AG08395 (cell line): ENCODE results near the gene DDX39B.
A peak's percentile ranks its signal among the peaks of the same experiment; 100 is the strongest.
"Not testable (repeated sequence)": the region's sequence is repeated elsewhere in the genome, so short reads cannot be mapped to it uniquely, and the experiment has no call there.

Experiments used
- DNase-seq: peaks from one replicate; pipeline ENCODE4 v3.0.0; 2012; ENCODE audit warnings: mixed read lengths, low spot score

Gene DDX39B

GRCh38 chr6:31541658-31542521, at the start of gene DDX39B:
Gene DDX39B, minus strand, starts transcription at chr6:31542003. Its CDS starts 1,471 bp downstream, at chr6:31540532.
- peak; percentile 97 for DNase-seq

GRCh38 chr6:31590691-31591090, 48.9 kb upstream of the DDX39B start:
- DNase-seq: not testable (repeated sequence)

- no peak for DNase-seq
These were observed 47.3 kb upstream of the DDX39B start for GRCh38 chr6:31588871-31589650.

GRCh38 chr6:31587791-31588777, 46.3 kb upstream of the DDX39B start:
- DNase-seq: no peak

- DNase-seq: no peak
These were observed 44.9 kb upstream of the DDX39B start for GRCh38 chr6:31586599-31587281.

- no peak for DNase-seq
These were observed 44.2 kb upstream of the DDX39B start, which contains the start of gene LST1 for GRCh38 chr6:31586008-31586407. Gene LST1, plus strand, starts transcription at chr6:31586277. Its CDS starts 1,023 bp downstream, at chr6:31587300.

- no peak for DNase-seq
These were observed 43.7 kb upstream of the DDX39B start for GRCh38 chr6:31585491-31585890.

GRCh38 chr6:31582230-31582643, 40.4 kb upstream of the DDX39B start, which contains the start of gene LTB:
Gene LTB, minus strand, starts transcription at chr6:31582424. Its CDS starts 7 bp downstream, at chr6:31582417.
- DNase-seq: no peak

- DNase-seq: no peak
These were observed 39.8 kb upstream of the DDX39B start for GRCh38 chr6:31581434-31582229.

- peak; percentile 92 for DNase-seq
These were observed 39.1 kb upstream of the DDX39B start for GRCh38 chr6:31580807-31581433.

GRCh38 chr6:31580438-31580740, 38.6 kb upstream of the DDX39B start:
- no peak for DNase-seq

GRCh38 chr6:31579546-31580437, 38.0 kb upstream of the DDX39B start:
- no peak for DNase-seq

GRCh38 chr6:31579119-31579505, 37.3 kb upstream of the DDX39B start:
- no peak for DNase-seq

- DNase-seq: no peak
These were observed 36.6 kb upstream of the DDX39B start for GRCh38 chr6:31578184-31579118.

GRCh38 chr6:31577579-31577966, 35.8 kb upstream of the DDX39B start:
- no peak for DNase-seq

- no peak for DNase-seq
These were observed 35.2 kb upstream of the DDX39B start for GRCh38 chr6:31576897-31577578.
